ENCODE results near the gene ZNF784. TPM values are rescaled to one million over a fixed set of nuclear protein-coding genes. Genes with fewer than 3 reads are reported as not detected.
A peak's percentile ranks its signal among the peaks of the same experiment; 100 is the strongest.

The ZNF784 gene
- total and polyA plus RNA-seq, 9 of the 15 experiments (the other 6 are each of a cell fraction or from before 2014, with no cell fraction given): 0.14 to 6.1 (median 2.1) TPM

- TF ChIP-seq POLR3G (IDR thresholded peaks at IDR 0.05; ENCODE audit: extremely low read depth, insufficient read length, insufficient replicate concordance): no peak
- TF ChIP-seq ATF3 (IDR thresholded peaks at IDR 0.05): no peak
- no peak for TF ChIP-seq ATF3 (CRISPR knock-in tag; conservative IDR thresholded peaks at IDR 0.05)
- TF ChIP-seq TGIF2 (CRISPR knock-in tag; IDR thresholded peaks at IDR 0.05): no peak
- no peak for TF ChIP-seq PHF20 (IDR thresholded peaks at IDR 0.05; ENCODE audit: partially characterized antibody)
- TF ChIP-seq MYC (IDR thresholded peaks at IDR 0.05; ENCODE audit: low read depth, low read length): no peak
- peak; percentile 86; the same call in 1 of the 2 replicates for TF ChIP-seq MYC (CRISPR knock-in tag; IDR thresholded peaks at IDR 0.05; ENCODE audit: borderline replicate concordance, low read depth)
- no peak for TF ChIP-seq GTF2A2 (tag; IDR thresholded peaks at IDR 0.05)
- no peak for TF ChIP-seq EWSR1 (IDR thresholded peaks at IDR 0.05; ENCODE audit: borderline replicate concordance, low read depth, partially characterized antibody)
- TF ChIP-seq PKNOX1 (IDR thresholded peaks at IDR 0.05): no peak
- no peak for TF ChIP-seq ZNF668 (CRISPR knock-in tag; IDR thresholded peaks at IDR 0.05)
- no peak for TF ChIP-seq ZNF785 (CRISPR knock-in tag; IDR thresholded peaks at IDR 0.05)
- TF ChIP-seq ARID3B (CRISPR knock-in tag; IDR thresholded peaks at IDR 0.05; ENCODE audit: borderline replicate concordance): no peak
- no peak for TF ChIP-seq RBM34 (IDR thresholded peaks at IDR 0.05; ENCODE audit: borderline replicate concordance, insufficient read depth, low read length)
- TF ChIP-seq BRF1 (IDR thresholded peaks at IDR 0.05; ENCODE audit: borderline replicate concordance, extremely low read depth, insufficient read length): no peak
- TF ChIP-seq, protein P1, sequence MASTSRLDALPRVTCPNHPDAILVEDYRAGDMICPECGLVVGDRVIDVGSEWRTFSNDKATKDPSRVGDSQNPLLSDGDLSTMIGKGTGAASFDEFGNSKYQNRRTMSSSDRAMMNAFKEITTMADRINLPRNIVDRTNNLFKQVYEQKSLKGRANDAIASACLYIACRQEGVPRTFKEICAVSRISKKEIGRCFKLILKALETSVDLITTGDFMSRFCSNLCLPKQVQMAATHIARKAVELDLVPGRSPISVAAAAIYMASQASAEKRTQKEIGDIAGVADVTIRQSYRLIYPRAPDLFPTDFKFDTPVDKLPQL (IDR thresholded peaks at IDR 0.05; ENCODE audit: extremely low read depth, insufficient read length): no peak
- no peak; a peak in 1 of 4 replicates for TF ChIP-seq MAZ (CRISPR knock-in tag; conservative IDR thresholded peaks at IDR 0.05 in 1 of 2, IDR thresholded peaks at IDR 0.05 in 1 of 2)
- TF ChIP-seq ILF3 (IDR thresholded peaks at IDR 0.05; ENCODE audit: borderline replicate concordance): no peak
- TF ChIP-seq ZNF76 (CRISPR knock-in tag; IDR thresholded peaks at IDR 0.05; ENCODE audit: borderline replicate concordance): no peak
- TF ChIP-seq ZNF717 (CRISPR knock-in tag; IDR thresholded peaks at IDR 0.05): no peak
- TF ChIP-seq E2F4 (CRISPR knock-in tag; IDR thresholded peaks at IDR 0.05; ENCODE audit: low read depth): no peak
- TF ChIP-seq ZNF175 (CRISPR knock-in tag; IDR thresholded peaks at IDR 0.05; ENCODE audit: low read depth): no peak
- no peak for TF ChIP-seq ZFP1 (CRISPR knock-in tag; IDR thresholded peaks at IDR 0.05)
Measured at GRCh38 chr19:55641426-55642152, 17.2 kb upstream of the ZNF784 start (continued).

All from K562 (cell line).